ENCODE results near the gene S100A9. TPM values are rescaled to one million over a fixed set of nuclear protein-coding genes. Genes with fewer than 3 reads are reported as not detected.

The S100A9 gene
- total and polyA plus RNA-seq, 2 of the 8 experiments (the other 6 are each of a cell fraction or from before 2014, with no cell fraction given): not detected

DNA sequence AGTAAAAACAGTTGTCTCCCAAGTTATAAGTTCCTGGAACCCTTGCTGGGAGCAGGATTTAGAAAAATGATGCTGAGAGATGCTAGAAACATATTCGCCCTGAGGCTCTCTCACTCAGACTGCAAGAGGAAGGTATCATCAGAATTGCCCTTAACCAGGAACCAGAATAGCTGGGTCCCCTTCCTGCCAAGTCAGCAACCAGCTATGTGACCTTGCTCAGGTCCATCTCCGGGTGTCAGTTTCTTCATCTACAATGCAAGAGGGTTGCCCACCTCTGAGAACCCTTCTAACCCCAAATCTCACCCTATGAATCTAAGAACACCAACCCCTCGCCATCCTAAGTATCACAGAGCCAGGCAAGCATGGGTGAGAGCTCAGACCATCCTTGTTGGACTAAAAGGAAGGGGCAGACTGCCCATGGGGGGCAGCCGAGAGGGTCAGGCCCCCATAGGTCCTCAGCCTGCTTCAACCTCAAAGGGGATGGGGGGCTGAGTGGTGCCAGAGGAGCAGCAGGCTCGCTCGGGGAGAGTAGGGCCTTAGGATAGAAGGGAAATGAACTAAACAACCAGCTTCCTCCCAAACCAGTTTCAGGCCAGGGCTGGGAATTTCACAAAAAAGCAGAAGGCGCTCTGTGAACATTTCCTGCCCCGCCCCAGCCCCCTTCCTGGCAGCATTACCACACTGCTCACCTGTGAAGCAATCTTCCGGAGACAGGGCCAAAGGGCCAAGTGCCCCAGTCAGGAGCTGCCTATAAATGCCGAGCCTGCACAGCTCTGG, 390 bp upstream of the S100A9 start (continued):
- no peak for TF ChIP-seq HDAC2 (IDR thresholded peaks at IDR 0.05; ENCODE audit: borderline replicate concordance in 1 of 2, low read depth in 2 of 2, low read length in 2 of 2)
- TF ChIP-seq, protein P1, sequence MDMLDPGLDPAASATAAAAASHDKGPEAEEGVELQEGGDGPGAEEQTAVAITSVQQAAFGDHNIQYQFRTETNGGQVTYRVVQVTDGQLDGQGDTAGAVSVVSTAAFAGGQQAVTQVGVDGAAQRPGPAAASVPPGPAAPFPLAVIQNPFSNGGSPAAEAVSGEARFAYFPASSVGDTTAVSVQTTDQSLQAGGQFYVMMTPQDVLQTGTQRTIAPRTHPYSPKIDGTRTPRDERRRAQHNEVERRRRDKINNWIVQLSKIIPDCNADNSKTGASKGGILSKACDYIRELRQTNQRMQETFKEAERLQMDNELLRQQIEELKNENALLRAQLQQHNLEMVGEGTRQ (IDR thresholded peaks at IDR 0.05; ENCODE audit: low read length): no peak
- no peak for TF ChIP-seq ASH2L (IDR thresholded peaks at IDR 0.05; ENCODE audit: low read length)
- no peak for TF ChIP-seq JUN (IDR thresholded peaks at IDR 0.05; ENCODE audit: low read depth, low read length)
- no peak for TF ChIP-seq JUND (IDR thresholded peaks at IDR 0.05; ENCODE audit: low read length)
- no peak for TF ChIP-seq CHD2 (IDR thresholded peaks at IDR 0.05; ENCODE audit: low read length)
- no peak for TF ChIP-seq KDM1A (IDR thresholded peaks at IDR 0.05; ENCODE audit: borderline replicate concordance, low read length)
- TF ChIP-seq SP4 (IDR thresholded peaks at IDR 0.05; ENCODE audit: low read length): no peak
